HFFc6 (cell line): ENCODE results near the gene AUTS2. TPM values are rescaled to one million over a fixed set of nuclear protein-coding genes. Genes with fewer than 3 reads are reported as not detected.

Experiments
- DNase-seq: peaks from one replicate; pipeline ENCODE4 v3.0.0-alpha.2; 2018
- H3K27ac Mint-ChIP-seq: 2 replicates; pipeline ENCODE4 v1.8.0; 2020; ENCODE audit warnings: mild to moderate bottlenecking, mixed read lengths
- H3K27me3 Mint-ChIP-seq: 2 replicates; pipeline ENCODE4 v1.8.0; 2021; ENCODE audit warnings: mild to moderate bottlenecking, moderate library complexity, mixed read lengths; ENCODE audit not compliant: insufficient read depth
- H3K36me3 Mint-ChIP-seq: 2 replicates; pipeline ENCODE4 v1.8.0; 2021; ENCODE audit warnings: low read depth, mixed read lengths
- H3K4me1 Mint-ChIP-seq: 2 replicates; pipeline ENCODE4 v1.8.0; 2020; ENCODE audit warnings: low read depth, mixed read lengths
- H3K4me3 Mint-ChIP-seq: 2 replicates; pipeline ENCODE4 v1.8.0; 2020; ENCODE audit warnings: mild to moderate bottlenecking, moderate library complexity, mixed read lengths
- H3K9me3 Mint-ChIP-seq: 2 replicates; pipeline ENCODE4 v1.8.0; 2020; ENCODE audit warnings: mild to moderate bottlenecking, mixed read lengths
- CTCF ChIP-seq: fragments of 200-600 bp; sonication (generic); IDR thresholded peaks from 2 replicates; pipeline ENCODE4 v1.5.0; 2021; ENCODE audit warnings: antibody characterized with exemption, mild to moderate bottlenecking
- total RNA-seq, 6 experiments: library from RNA; stranded (reverse); fragmentation: NEBNext Ultra II Directional; extraction: Animal tissue kit (Norgen Biotek cat#: 25700); gene quantifications; 2 replicates in 1 of 6; 3 replicates in 5 of 6; pipeline ENCODE4 v1.2.3, GENCODE V29; 2021

Gene AUTS2
- total RNA-seq, 6 experiments from 2014 or later, result 0.02 to 0.19 (median 0.16) TPM; not detected in 2

GRCh38 chr7:69773535-69774225 lies 175.4 kb downstream of the AUTS2 start:
- Mint-ChIP-seq H3K4me3 (no peak overlapping the region), H3K27me3 (no peaks in the 10 kb centered on the region; the same call in 1 of the 2 replicates), H3K27ac (no peak overlapping the region), H3K36me3 (no peaks in the 10 kb centered on the region), H3K9me3 (peaks cover 46% of the 10 kb centered on the region), H3K4me1 (no peaks in the 10 kb centered on the region)
- no peak for DNase-seq
- TF ChIP-seq CTCF, result no peak

GRCh38 chr7:69775231-69775771 lies 177.0 kb downstream of the AUTS2 start:
- H3K4me3 Mint-ChIP-seq, result no peak overlapping the region
- no peaks in the 10 kb centered on the region; the same call in 1 of the 2 replicates for H3K27me3 Mint-ChIP-seq
- H3K9me3 Mint-ChIP-seq, result peaks cover 51% of the 10 kb centered on the region
- no peak for DNase-seq
- no peak overlapping the region for H3K27ac Mint-ChIP-seq
- H3K36me3 Mint-ChIP-seq, result no peaks in the 10 kb centered on the region
- H3K4me1 Mint-ChIP-seq, result no peaks in the 10 kb centered on the region
- no peak for TF ChIP-seq CTCF

GRCh38 chr7:69776611-69777010 lies 178.3 kb downstream of the AUTS2 start:
- Mint-ChIP-seq H3K4me1 (no peaks in the 10 kb centered on the region), H3K9me3 (peaks cover 48% of the 10 kb centered on the region), H3K4me3 (no peak overlapping the region), H3K27ac (no peak overlapping the region), H3K36me3 (no peaks in the 10 kb centered on the region), H3K27me3 (no peaks in the 10 kb centered on the region; the same call in 1 of the 2 replicates)
- DNase-seq, result no peak
- no peak for TF ChIP-seq CTCF

- no peak for TF ChIP-seq CTCF
- peaks cover 44% of the 10 kb centered on the region for H3K9me3 Mint-ChIP-seq
- DNase-seq, result no peak
- H3K36me3 Mint-ChIP-seq, result no peaks in the 10 kb centered on the region
- H3K27ac Mint-ChIP-seq, result no peak overlapping the region
- no peaks in the 10 kb centered on the region for H3K4me1 Mint-ChIP-seq
- H3K27me3 Mint-ChIP-seq, result no peaks in the 10 kb centered on the region; the same call in 1 of the 2 replicates
- H3K4me3 Mint-ChIP-seq, result no peak overlapping the region
Measured at GRCh38 chr7:69778138-69778537, 179.9 kb downstream of the AUTS2 start.

- TF ChIP-seq CTCF, result no peak
- Mint-ChIP-seq H3K4me3 (no peak overlapping the region), H3K36me3 (no peaks in the 10 kb centered on the region), H3K4me1 (no peaks in the 10 kb centered on the region), H3K27me3 (no peaks in the 10 kb centered on the region; the same call in 1 of the 2 replicates), H3K9me3 (peaks cover 53% of the 10 kb centered on the region), H3K27ac (no peak overlapping the region)
- DNase-seq, result no peak
Measured at GRCh38 chr7:69780379-69780778, 182.1 kb downstream of the AUTS2 start.
